NCI-H2196 (cell line): ENCODE results near the gene POC5.
"Not testable (repeated sequence)": the region's sequence is repeated elsewhere in the genome, so short reads cannot be mapped to it uniquely, and the experiment has no call there.

ENCODE experiments used
- DNase-seq: peaks from one replicate; lab custom pipeline; 2025; ENCODE audit not compliant: unreplicated experiment; lab: John Stamatoyannopoulos, UW

POC5 gene

GRCh38 chr5:75706016-75706415 lies 11.2 kb downstream of the POC5 start:
- DNase-seq = no peak

- no peak for DNase-seq
These were observed 15.4 kb downstream of the POC5 start for GRCh38 chr5:75701856-75702255.

GRCh38 chr5:75695472-75696351 lies 21.5 kb downstream of the POC5 start:
- DNase-seq = not testable (repeated sequence)

- DNase-seq = no peak
These were observed 22.5 kb downstream of the POC5 start for GRCh38 chr5:75694781-75695180.

GRCh38 chr5:75690669-75691068 lies 26.6 kb downstream of the POC5 start:
- DNase-seq = no peak

GRCh38 chr5:75686480-75686879 lies 30.8 kb downstream of the POC5 start:
- no peak for DNase-seq

- no peak for DNase-seq
These were observed 32.1 kb downstream of the POC5 start for GRCh38 chr5:75685141-75685540.

GRCh38 chr5:75681125-75681830 lies 36.0 kb downstream of the POC5 start:
- peak; percentile 39 for DNase-seq

- no peak for DNase-seq
These were observed 39.1 kb downstream of the POC5 start for GRCh38 chr5:75678155-75678554.

GRCh38 chr5:75677607-75678006 lies 39.6 kb downstream of the POC5 start:
- DNase-seq = no peak

- no peak for DNase-seq
These were observed 41.5 kb downstream of the POC5 start for GRCh38 chr5:75675783-75676182.

GRCh38 chr5:75672616-75673015 lies 44.6 kb downstream of the POC5 start:
- DNase-seq = no peak

- DNase-seq = no peak
These were observed 45.7 kb downstream of the POC5 start for GRCh38 chr5:75671506-75671905.

GRCh38 chr5:75670577-75670976 lies 46.7 kb downstream of the POC5 start:
- no peak for DNase-seq

GRCh38 chr5:75668977-75669689 lies 48.1 kb downstream of the POC5 start:
- peak; percentile 48 for DNase-seq

- DNase-seq = no peak
These were observed 48.8 kb downstream of the POC5 start for GRCh38 chr5:75668445-75668844.

- DNase-seq = no peak
These were observed 49.7 kb downstream of the POC5 start for GRCh38 chr5:75667586-75667985.

GRCh38 chr5:75666801-75667200 lies 50.4 kb downstream of the POC5 start:
- DNase-seq = no peak

- no peak for DNase-seq
These were observed 52.3 kb downstream of the POC5 start for GRCh38 chr5:75664979-75665378.

- no peak for DNase-seq
These were observed 53.5 kb downstream of the POC5 start for GRCh38 chr5:75663579-75664284.

- no peak for DNase-seq
These were observed 55.2 kb downstream of the POC5 start for GRCh38 chr5:75662061-75662460.
